ENCODE measurements around the gene FOLR3. TPM values are rescaled to one million over a fixed set of nuclear protein-coding genes. Genes with fewer than 3 reads are reported as not detected.
"Not testable (repeated sequence)": the region's sequence is repeated elsewhere in the genome, so short reads cannot be mapped to it uniquely, and the experiment has no call there.

The FOLR3 gene
- total RNA-seq, 4 donors from 2014 or later: not detected

DNA sequence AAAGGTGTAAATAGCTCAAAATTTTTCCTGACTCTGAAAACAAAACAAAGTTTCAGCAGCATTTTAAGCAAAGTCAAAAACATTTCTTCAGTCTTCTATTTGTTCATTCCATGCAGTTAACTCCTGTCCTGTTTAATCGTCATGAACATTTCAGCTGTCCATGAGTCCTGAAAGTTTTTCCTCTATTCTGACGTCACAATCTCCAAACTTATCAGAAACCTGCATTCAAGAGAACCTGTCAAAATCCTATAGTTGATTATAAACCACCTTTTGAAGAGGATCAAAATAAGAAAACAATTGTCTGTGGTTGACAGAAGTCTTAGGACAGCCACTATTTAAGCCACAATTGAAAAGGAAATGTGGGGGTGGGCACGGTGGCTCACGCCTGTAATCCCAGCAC lies 15.4 kb downstream of the FOLR3 start:
- no peak for TF ChIP-seq POLR2AphosphoS5 (IDR thresholded peaks at IDR 0.05)
- TF ChIP-seq, protein P1, sequence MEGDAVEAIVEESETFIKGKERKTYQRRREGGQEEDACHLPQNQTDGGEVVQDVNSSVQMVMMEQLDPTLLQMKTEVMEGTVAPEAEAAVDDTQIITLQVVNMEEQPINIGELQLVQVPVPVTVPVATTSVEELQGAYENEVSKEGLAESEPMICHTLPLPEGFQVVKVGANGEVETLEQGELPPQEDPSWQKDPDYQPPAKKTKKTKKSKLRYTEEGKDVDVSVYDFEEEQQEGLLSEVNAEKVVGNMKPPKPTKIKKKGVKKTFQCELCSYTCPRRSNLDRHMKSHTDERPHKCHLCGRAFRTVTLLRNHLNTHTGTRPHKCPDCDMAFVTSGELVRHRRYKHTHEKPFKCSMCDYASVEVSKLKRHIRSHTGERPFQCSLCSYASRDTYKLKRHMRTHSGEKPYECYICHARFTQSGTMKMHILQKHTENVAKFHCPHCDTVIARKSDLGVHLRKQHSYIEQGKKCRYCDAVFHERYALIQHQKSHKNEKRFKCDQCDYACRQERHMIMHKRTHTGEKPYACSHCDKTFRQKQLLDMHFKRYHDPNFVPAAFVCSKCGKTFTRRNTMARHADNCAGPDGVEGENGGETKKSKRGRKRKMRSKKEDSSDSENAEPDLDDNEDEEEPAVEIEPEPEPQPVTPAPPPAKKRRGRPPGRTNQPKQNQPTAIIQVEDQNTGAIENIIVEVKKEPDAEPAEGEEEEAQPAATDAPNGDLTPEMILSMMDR (IDR thresholded peaks at IDR 0.05): no peak
- TF ChIP-seq POLR2A (IDR thresholded peaks at IDR 0.05): no peak
- H3K36me3 ChIP-seq: no peaks in the 10 kb centered on the region
- H3K9me3 ChIP-seq: no peaks in the 10 kb centered on the region
- H3K27ac ChIP-seq: no peak overlapping the region
- H3K4me1 ChIP-seq: no peaks in the 10 kb centered on the region
- WGBS: 80% methylated on average over 4 of the region's 4 CpGs
- no peak for DNase-seq (ENCODE audit: low spot score in 2 of 2)
- H3K27me3 ChIP-seq: no peaks in the 10 kb centered on the region
- H3K4me3 ChIP-seq: no peak overlapping the region

DNA sequence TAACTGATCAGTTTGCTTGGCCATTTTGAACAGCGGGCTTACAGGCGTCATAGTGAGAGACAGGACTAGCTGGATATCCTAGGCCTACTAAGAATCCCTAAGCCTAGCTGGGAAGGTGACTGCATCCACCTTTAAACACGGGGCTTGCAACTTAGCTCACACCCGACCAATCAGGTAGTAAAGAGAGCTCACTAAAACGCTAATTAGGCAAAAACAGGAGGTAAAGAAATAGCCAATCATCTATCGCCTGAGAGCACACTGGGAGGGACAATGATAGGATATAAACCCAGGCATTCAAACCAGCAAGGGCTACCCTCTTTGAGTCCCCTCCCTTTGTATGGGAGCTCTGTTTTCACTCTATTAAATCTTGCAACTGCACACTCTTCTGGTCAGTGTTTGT lies 18.3 kb downstream of the FOLR3 start:
- not testable (repeated sequence) for H3K9me3 ChIP-seq; H3K4me1 ChIP-seq; H3K4me3 ChIP-seq; H3K36me3 ChIP-seq; H3K27ac ChIP-seq; H3K27me3 ChIP-seq; DNase-seq (ENCODE audit: low spot score in 2 of 2)
- WGBS: 89% methylated on average over 6 of the region's 6 CpGs

DNA sequence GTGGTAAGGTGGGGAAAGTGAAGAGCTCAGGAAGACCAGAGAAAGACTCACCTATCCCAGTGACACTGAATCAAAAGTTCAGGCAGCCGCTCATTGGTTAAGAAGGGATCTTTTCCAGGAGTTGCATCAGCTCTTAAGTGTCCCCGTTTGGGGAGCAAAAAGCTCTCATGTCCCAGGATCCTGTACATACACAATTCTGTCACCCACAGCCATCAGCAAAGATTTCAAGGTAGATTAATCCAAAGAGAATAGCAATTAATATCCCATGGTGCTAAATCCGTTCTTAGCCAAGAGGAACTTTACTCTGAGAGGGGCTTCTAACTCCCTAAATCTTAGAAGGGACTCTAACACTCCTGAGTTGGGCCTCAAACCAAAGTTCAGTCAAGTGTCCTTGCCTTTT lies 19.3 kb downstream of the FOLR3 start:
- Histone ChIP-seq H3K9me3 (no peaks in the 10 kb centered on the region), H3K27ac (no peak overlapping the region), H3K4me1 (peaks cover 2% of the 10 kb centered on the region), H3K36me3 (no peaks in the 10 kb centered on the region), H3K27me3 (no peaks in the 10 kb centered on the region), H3K4me3 (no peak overlapping the region)
- DNase-seq (ENCODE audit: low spot score in 2 of 2): no peak
- 91% methylated on average over 3 of the region's 3 CpGs for WGBS
- TF ChIP-seq, protein P1 (IDR thresholded peaks at IDR 0.05): no peak
- TF ChIP-seq POLR2A (IDR thresholded peaks at IDR 0.05) (no peak), EP300 (IDR thresholded peaks at IDR 0.05) (no peak), POLR2AphosphoS5 (IDR thresholded peaks at IDR 0.05) (no peak)

DNA sequence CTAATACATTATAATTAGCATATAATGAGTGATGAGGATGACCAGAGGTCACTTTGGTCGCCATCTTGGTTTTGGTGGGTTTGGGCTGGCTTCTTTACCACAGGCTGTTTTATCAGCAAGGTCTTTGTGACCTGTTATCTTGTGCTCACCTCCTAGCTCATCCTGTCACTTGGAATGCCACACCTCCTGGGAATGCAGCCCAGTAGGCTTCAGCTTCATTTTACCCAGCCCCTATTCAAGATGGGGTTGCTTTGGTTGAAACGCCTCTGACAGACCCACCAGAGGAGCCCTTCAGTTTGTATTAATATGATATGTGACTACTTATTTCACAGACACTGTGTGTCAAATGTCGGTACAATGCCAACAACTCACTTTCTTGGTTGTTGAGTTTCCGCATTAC lies 20.2 kb downstream of the FOLR3 start:
- H3K4me1 ChIP-seq: peaks cover 2% of the 10 kb centered on the region
- no peaks in the 10 kb centered on the region for H3K9me3 ChIP-seq
- no peak for DNase-seq (ENCODE audit: low spot score in 2 of 2)
- WGBS: 85% methylated on average over 4 of the region's 4 CpGs
- no peak overlapping the region for H3K27ac ChIP-seq
- H3K4me3 ChIP-seq: no peak overlapping the region
- H3K27me3 ChIP-seq: no peaks in the 10 kb centered on the region
- TF ChIP-seq POLR2AphosphoS5 (IDR thresholded peaks at IDR 0.05): no peak
- no peaks in the 10 kb centered on the region for H3K36me3 ChIP-seq

DNA sequence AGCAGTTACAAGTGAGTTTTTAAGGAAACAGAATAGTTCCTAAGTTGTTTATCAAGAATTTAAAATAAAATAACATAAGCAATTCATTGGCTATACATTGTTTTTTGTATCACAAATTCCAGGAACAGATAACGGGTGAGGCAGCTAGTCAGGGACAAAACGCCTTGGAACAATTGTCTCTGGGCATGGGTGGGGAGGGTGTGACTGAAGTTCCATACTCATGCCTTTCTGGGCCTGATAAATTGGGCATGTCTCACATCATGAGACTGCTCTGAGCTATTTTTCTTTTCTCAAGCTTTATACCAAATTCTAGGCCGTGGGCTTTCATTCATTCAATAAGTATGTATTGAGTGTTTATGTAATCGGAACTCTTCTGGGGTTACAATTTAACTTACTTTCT lies 21.6 kb downstream of the FOLR3 start:
- H3K4me1 ChIP-seq: peaks cover 2% of the 10 kb centered on the region
- no peak for TF ChIP-seq EP300 (IDR thresholded peaks at IDR 0.05)
- no peak for DNase-seq (ENCODE audit: low spot score in 2 of 2)
- H3K27me3 ChIP-seq: no peaks in the 10 kb centered on the region
- no peaks in the 10 kb centered on the region for H3K9me3 ChIP-seq
- H3K27ac ChIP-seq: no peak overlapping the region
- H3K4me3 ChIP-seq: no peak overlapping the region
- WGBS: 43% methylated on average over 4 of the region's 4 CpGs
- no peaks in the 10 kb centered on the region for H3K36me3 ChIP-seq

DNA sequence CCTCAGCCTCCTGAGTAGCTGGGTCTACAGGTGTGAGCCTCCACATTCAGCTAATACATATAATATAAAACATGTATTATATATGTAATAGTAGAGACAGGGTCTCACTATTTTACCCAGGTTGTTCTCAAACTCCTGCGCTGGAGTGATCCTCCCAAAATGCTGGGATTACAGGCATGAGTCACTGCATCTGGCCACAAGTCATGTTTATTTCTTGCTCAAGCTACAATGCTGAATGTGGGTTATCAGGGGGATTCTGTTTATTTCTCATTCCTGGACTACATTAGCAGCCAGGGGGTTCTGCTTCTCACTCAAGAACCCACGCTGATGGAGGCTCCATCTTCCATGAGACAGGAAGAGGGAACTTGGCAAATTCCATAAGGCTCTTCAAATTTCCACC lies 24.8 kb downstream of the FOLR3 start:
- H3K27ac ChIP-seq: no peak overlapping the region
- no peaks in the 10 kb centered on the region for H3K9me3 ChIP-seq
- TF ChIP-seq POLR2AphosphoS5 (IDR thresholded peaks at IDR 0.05) (no peak), POLR2A (IDR thresholded peaks at IDR 0.05) (no peak), EP300 (IDR thresholded peaks at IDR 0.05) (no peak)
- TF ChIP-seq, protein P1 (IDR thresholded peaks at IDR 0.05): no peak
- H3K4me3 ChIP-seq: no peak overlapping the region
- no peak for DNase-seq (ENCODE audit: low spot score in 2 of 2)
- peaks cover 2% of the 10 kb centered on the region for H3K4me1 ChIP-seq
- WGBS: 58% methylated on average over 2 of the region's 2 CpGs
- H3K36me3 ChIP-seq: no peaks in the 10 kb centered on the region
- no peaks in the 10 kb centered on the region for H3K27me3 ChIP-seq

DNA sequence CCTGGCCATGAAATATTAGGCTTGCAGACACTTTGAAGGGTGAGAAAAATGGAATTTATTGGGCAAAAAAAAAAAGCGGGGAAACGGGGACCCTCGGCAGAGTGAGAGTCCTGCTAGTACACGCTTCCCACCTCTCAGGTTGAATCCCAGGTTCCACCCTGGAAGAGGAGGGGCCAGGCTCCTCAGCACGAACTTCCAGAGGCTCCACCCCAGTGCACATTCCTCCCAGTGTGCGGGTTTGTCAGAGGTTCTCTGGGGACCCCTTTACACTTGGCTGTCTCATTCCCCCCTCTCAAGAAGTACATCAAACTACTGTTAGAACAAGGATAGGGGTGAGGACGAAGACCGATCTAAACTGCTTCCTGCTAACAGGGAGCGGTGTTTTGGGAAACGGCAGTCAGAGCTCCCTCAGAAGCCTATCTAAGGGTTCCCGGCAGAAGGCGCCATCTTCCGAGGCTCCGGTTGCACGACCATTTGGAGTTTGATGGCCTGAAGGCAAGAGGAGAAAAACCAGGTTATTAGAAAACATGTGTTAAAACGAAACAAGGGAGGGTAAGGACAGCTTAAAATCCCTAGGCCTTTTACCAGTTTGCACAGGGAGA lies 27.5 kb downstream of the FOLR3 start:
- WGBS: 69% methylated on average over 16 of the region's 16 CpGs
- no peak for DNase-seq (ENCODE audit: low spot score in 2 of 2)
- Histone ChIP-seq H3K27me3 (no peaks in the 10 kb centered on the region), H3K4me1 (no peaks in the 10 kb centered on the region), H3K27ac (no peak overlapping the region), H3K4me3 (no peak overlapping the region), H3K36me3 (no peaks in the 10 kb centered on the region), H3K9me3 (no peaks in the 10 kb centered on the region)
- TF ChIP-seq EP300 (IDR thresholded peaks at IDR 0.05): no peak
- TF ChIP-seq POLR2AphosphoS5 (IDR thresholded peaks at IDR 0.05): no peak
- TF ChIP-seq POLR2A (IDR thresholded peaks at IDR 0.05): no peak
- TF ChIP-seq, protein P1 (IDR thresholded peaks at IDR 0.05): no peak

DNA sequence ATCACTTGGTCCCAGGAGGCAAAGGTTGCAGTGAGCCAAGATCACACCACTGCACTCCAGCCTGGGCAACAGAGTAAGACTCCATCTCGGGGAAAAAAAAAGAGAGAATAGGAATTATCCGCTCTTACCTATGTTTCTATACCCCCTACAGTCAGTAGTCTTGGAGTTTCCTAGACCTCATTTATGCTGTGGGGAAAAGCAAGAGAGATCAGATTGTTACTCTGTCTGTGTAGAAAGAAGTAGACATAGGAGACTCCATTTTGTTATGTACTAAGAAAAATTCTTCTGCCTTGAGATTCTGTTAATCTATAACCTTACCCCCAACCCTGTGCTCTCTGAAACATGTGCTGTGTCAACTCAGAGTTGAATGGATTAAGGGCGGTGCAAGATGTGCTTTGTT lies 28.7 kb downstream of the FOLR3 start:
- H3K4me3 ChIP-seq; H3K9me3 ChIP-seq; DNase-seq (ENCODE audit: low spot score in 2 of 2); H3K27me3 ChIP-seq; H3K4me1 ChIP-seq; H3K36me3 ChIP-seq; H3K27ac ChIP-seq: not testable (repeated sequence)
- 50% methylated on average over 2 of the region's 3 CpGs for WGBS

DNA sequence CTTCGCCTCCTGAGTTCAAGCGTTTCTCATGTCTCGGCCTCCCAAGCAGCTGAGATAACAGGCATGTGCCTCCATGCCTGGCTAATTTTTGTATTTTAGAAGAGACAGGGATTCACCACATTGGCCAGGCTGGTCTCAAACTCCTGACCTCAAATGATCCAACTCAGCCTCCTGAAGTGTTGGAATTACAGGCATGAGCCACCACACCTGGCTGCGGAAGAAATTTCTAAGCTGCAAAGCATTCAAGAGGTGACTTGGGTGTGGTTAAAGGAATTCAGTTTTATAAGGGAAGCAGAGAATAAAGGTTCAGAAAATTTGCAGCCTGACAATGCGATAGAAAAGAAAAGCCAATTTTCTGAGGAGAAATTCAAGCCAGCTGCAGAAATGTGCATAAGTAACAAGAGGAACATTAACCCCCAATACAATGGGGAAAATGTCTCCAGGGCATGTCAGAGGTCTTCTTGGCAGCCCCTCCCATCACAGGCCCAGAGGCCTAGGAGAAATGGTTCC lies 33.6 kb downstream of the FOLR3 start:
- H3K27ac ChIP-seq; DNase-seq (ENCODE audit: low spot score in 2 of 2); H3K27me3 ChIP-seq; H3K9me3 ChIP-seq; H3K4me3 ChIP-seq; H3K36me3 ChIP-seq: not testable (repeated sequence)
- H3K4me1 ChIP-seq: peaks cover 13% of the 10 kb centered on the region
- WGBS: 78% methylated on average over 5 of the region's 5 CpGs
